ENCODE measurements around the gene SOHLH1. TPM values are rescaled to one million over a fixed set of nuclear protein-coding genes. Genes with fewer than 3 reads are reported as not detected.

SOHLH1 gene
- total and polyA plus RNA-seq, 2 of the 4 experiments (the other 2 are of a cell fraction) = not detected

DNA sequence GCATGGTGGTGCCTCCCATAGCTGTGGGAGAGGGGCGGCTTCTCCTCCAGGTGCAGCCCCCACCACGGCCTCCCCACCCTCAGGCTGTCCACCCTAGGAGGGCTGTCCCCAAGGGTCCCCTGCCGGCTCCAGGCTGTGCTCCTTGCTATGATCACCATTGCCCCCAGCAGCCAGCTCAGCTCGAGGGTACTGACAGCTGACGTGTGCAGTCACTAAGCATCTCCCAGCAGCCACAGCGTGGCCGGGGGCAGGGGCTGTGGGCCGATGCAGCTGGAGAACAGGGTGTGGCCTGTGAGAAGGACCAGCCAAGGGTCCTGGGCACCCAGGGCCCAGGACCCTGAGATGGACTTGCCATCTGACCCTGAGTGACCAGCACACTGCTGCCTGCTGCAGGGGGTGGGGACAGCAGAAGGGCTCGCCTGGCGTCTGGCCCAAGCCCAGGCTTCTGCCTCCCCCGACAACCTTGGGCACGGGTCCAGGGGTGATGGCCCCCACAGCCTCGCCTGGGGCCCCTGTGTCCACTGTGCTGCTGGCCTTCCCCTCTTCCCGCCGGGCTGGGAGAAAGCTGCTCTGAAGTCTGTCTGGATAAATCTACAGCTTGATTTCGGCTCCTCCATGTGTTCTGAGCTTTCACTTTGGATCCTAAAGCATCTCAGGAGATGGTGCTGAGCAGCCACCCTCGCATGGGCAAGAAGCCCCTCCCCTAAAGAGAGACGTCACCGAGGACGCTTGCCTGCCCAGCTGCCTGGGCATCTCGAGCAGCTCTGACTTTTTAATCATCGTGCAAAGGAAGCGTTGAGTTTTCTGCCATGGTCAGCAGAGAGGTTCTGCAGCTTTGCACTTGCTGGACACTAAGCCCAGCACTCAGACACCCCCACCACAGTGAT is 8.2 kb upstream of the SOHLH1 start:
- Histone ChIP-seq H4K91ac (ENCODE audit: insufficient read depth, low read depth, low read length) (no peak overlapping the region), H2AK9ac (replicated peaks; ENCODE audit: low read depth, low read length, poor library complexity) (no peak overlapping the region), H3K23ac (ENCODE audit: low read depth, low read length) (no peak overlapping the region), H3K9me1 (ENCODE audit: insufficient read depth, low read length) (no peaks in the 10 kb centered on the region), H2AK5ac (ENCODE audit: low read depth, low read length) (no peak overlapping the region), H3K4me3 (ENCODE audit: insufficient read depth, low read depth, low read length) (no peak overlapping the region), H3K36me3 (ENCODE audit: control insufficient read depth, insufficient read depth, low read length) (no peaks in the 10 kb centered on the region), H4K20me1 (ENCODE audit: insufficient read depth, low read length) (no peaks in the 10 kb centered on the region), H3K9ac (ENCODE audit: low read depth, low read length) (no peak overlapping the region), H2BK20ac (ENCODE audit: low read depth, low read length) (no peak overlapping the region), H4K5ac (ENCODE audit: low read depth, low read length) (no peak overlapping the region), H3K27ac (ENCODE audit: insufficient read depth, low read length) (no peak overlapping the region), H3K4me2 (ENCODE audit: low read depth, low read length) (no peak overlapping the region), H3K56ac (ENCODE audit: extremely low read depth, insufficient read depth, low read length) (no peak overlapping the region), H3K18ac (ENCODE audit: low read depth, low read length) (no peak overlapping the region), H3K4ac (ENCODE audit: low read depth, low read length) (no peak overlapping the region), H3K27me3 (ENCODE audit: control insufficient read depth, insufficient read depth, low read length) (peaks cover 14% of the 10 kb centered on the region; the same call in 1 of the 2 replicates), H2BK15ac (ENCODE audit: low read depth, low read length) (no peak overlapping the region), H2BK5ac (ENCODE audit: low read depth, low read length, poor library complexity, severe bottlenecking) (no peak overlapping the region), H2AFZ (replicated peaks; ENCODE audit: low read length, poor library complexity) (no peak overlapping the region), H2BK120ac (ENCODE audit: low read depth, low read length) (no peak overlapping the region), H3K14ac (replicated peaks; ENCODE audit: low read depth, low read length) (no peak overlapping the region), H3K4me1 (ENCODE audit: control insufficient read depth, insufficient read depth, low read length) (no peaks in the 10 kb centered on the region), H4K8ac (ENCODE audit: low read depth in 2 of 2, low read length in 2 of 2) (no peak overlapping the region), H3K9me3 (ENCODE audit: control insufficient read depth, insufficient read depth, low read length) (no peaks in the 10 kb centered on the region), H3K79me1 (ENCODE audit: low read depth in 1 of 2, low read length in 2 of 2) (no peaks in the 10 kb centered on the region)
- TF ChIP-seq SMC3 (IDR thresholded peaks at IDR 0.05; ENCODE audit: low read depth, low read length) (no peak), CHD1 (IDR thresholded peaks at IDR 0.05; ENCODE audit: low read depth, low read length) (no peak), RAD21 (IDR thresholded peaks at IDR 0.05; ENCODE audit: low read length) (no peak), POLR2A (IDR thresholded peaks at IDR 0.05; ENCODE audit: low read depth, low read length) (no peak)
- TF ChIP-seq, protein P1, sequence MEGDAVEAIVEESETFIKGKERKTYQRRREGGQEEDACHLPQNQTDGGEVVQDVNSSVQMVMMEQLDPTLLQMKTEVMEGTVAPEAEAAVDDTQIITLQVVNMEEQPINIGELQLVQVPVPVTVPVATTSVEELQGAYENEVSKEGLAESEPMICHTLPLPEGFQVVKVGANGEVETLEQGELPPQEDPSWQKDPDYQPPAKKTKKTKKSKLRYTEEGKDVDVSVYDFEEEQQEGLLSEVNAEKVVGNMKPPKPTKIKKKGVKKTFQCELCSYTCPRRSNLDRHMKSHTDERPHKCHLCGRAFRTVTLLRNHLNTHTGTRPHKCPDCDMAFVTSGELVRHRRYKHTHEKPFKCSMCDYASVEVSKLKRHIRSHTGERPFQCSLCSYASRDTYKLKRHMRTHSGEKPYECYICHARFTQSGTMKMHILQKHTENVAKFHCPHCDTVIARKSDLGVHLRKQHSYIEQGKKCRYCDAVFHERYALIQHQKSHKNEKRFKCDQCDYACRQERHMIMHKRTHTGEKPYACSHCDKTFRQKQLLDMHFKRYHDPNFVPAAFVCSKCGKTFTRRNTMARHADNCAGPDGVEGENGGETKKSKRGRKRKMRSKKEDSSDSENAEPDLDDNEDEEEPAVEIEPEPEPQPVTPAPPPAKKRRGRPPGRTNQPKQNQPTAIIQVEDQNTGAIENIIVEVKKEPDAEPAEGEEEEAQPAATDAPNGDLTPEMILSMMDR (conservative IDR thresholded peaks at IDR 0.05; ENCODE audit: low read depth, low read length) = no peak
- ChIA-PET POLR2A (ENCODE audit: unreplicated experiment) (no interaction called here), CTCF (no interaction called here)
- dilution Hi-C loops (cut with HindIII; ENCODE audit: low sequenced_read_pairs, unreplicated experiment) = no loop called here
- peak; percentile 51 for ATAC-seq (ENCODE audit: low read depth)
- no peak for DNase-seq
- BruUV-seq (replicated peaks) = no TSS peak
- intact Hi-C loops (cut with micrococcal nuclease) = no loop called here
- in situ Hi-C loops (cut with MboI; ENCODE audit: low sequenced_read_pairs) = loop anchor here (10.0 kb wide), 1 partner anchor 417 kb away; no protein-coding TSS in a partner anchor
- 15% methylated on average over 18 of the region's 23 CpGs; no CpG with 5 or more reads in 1 of the 2 experiments for WGBS, 2 experiments (ENCODE audit: extremely low coverage in 2 of 2, insufficient read length in 1 of 2)
